ENCODE data around the gene KRT15. TPM values are rescaled to one million over a fixed set of nuclear protein-coding genes. Genes with fewer than 3 reads are reported as not detected.

Gene KRT15
- total and polyA plus RNA-seq, 7 donors = 0.08 to 0.56 (median 0.18) TPM; not detected in 3

DNA sequence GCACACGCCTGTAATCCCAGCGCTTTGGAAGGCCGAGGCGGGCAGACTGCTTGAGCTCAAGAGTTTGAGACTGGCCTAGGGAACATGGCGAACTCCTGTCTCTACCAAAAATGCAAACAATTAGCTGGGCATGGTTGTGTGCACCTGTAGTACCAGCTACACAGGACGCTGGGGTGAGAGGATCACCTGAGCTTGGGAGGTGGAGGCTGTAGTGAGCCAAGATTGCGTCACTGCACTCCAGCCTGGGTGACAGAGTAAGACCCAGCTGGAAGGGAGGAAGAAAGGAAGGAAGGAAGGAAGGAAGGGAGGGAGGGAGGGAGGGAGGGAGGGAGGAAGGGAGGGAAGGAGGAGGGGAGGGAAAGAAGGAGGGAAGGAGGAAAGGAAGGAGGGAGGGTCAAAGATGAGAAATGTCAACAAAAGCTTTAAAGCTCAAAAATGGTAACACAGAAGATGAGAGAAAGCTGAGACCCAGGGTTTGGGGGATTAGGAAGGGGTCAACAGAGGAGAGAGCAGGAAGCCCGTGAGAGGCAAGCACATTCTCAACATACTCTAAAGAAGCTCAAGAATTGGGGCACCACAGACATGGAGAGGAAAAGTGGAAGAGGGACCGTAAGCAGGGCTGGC, 14.4 kb upstream of the KRT15 start:
- no peak for ATAC-seq
- WGBS, 3 donors = 73 to 77% (median 74%) methylated on average over 8 to 9 of the region's 9 CpGs
- peaks cover 3% of the 10 kb centered on the region for H3K4me1 ChIP-seq

DNA sequence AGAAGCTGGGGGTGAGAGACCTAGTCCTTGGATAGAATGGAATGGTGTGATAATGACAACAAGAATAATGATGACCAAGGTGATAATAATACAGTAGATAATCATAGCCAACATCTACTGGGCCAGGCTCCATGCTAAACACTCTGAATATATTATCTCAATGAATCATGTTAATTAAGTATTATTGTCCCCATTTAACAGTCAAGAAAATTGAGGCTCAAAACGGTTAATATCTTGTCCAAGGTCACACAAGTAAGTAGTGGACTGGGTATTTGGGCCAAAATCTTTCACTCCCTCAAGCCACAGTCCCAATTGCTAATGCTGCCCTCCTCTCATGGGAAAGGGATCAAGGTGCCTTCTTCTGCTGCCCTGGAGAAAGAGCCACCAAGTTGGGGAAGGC, 13.3 kb upstream of the KRT15 start:
- WGBS, 3 donors = 41 to 74% (median 49%) methylated on average over 1 of the region's 1 CpG
- Histone ChIP-seq H3K4me3 (no peak overlapping the region), H3K36me3 (ENCODE audit: insufficient read depth in 1 of 2, low read depth in 1 of 2) (no peaks in the 10 kb centered on the region), H3K27me3 (ENCODE audit: insufficient read depth in 3 of 3, low read length in 2 of 3) (peaks cover 0 to 52% (median 21%) of the 10 kb centered on the region in 3 donors), H3K27ac (no peak overlapping the region), H3K4me1 (peaks cover 4% of the 10 kb centered on the region), H3K9me3 (no peaks in the 10 kb centered on the region)
- ATAC-seq (no peak), DNase-seq (no peak)
- TF ChIP-seq, protein P1, sequence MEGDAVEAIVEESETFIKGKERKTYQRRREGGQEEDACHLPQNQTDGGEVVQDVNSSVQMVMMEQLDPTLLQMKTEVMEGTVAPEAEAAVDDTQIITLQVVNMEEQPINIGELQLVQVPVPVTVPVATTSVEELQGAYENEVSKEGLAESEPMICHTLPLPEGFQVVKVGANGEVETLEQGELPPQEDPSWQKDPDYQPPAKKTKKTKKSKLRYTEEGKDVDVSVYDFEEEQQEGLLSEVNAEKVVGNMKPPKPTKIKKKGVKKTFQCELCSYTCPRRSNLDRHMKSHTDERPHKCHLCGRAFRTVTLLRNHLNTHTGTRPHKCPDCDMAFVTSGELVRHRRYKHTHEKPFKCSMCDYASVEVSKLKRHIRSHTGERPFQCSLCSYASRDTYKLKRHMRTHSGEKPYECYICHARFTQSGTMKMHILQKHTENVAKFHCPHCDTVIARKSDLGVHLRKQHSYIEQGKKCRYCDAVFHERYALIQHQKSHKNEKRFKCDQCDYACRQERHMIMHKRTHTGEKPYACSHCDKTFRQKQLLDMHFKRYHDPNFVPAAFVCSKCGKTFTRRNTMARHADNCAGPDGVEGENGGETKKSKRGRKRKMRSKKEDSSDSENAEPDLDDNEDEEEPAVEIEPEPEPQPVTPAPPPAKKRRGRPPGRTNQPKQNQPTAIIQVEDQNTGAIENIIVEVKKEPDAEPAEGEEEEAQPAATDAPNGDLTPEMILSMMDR (IDR thresholded peaks at IDR 0.05) = no peak
- intact Hi-C loops (cut with DNase I) = no loop called here

More for the DNA sequence above, 14.4 kb upstream of the KRT15 start:
- no peaks in the 10 kb centered on the region for H3K36me3 ChIP-seq (ENCODE audit: insufficient read depth in 1 of 2, low read depth in 1 of 2)
- TF ChIP-seq, protein P1 (IDR thresholded peaks at IDR 0.05) = no peak
- H3K4me3 ChIP-seq = no peak overlapping the region
- no peak for DNase-seq
- H3K27ac ChIP-seq = no peak overlapping the region
- H3K9me3 ChIP-seq = no peaks in the 10 kb centered on the region
- peaks cover 0 to 44% (median 13%) of the 10 kb centered on the region in 3 donors for H3K27me3 ChIP-seq (ENCODE audit: insufficient read depth in 3 of 3, low read length in 2 of 3)
- intact Hi-C loops (cut with DNase I) = no loop called here

DNA sequence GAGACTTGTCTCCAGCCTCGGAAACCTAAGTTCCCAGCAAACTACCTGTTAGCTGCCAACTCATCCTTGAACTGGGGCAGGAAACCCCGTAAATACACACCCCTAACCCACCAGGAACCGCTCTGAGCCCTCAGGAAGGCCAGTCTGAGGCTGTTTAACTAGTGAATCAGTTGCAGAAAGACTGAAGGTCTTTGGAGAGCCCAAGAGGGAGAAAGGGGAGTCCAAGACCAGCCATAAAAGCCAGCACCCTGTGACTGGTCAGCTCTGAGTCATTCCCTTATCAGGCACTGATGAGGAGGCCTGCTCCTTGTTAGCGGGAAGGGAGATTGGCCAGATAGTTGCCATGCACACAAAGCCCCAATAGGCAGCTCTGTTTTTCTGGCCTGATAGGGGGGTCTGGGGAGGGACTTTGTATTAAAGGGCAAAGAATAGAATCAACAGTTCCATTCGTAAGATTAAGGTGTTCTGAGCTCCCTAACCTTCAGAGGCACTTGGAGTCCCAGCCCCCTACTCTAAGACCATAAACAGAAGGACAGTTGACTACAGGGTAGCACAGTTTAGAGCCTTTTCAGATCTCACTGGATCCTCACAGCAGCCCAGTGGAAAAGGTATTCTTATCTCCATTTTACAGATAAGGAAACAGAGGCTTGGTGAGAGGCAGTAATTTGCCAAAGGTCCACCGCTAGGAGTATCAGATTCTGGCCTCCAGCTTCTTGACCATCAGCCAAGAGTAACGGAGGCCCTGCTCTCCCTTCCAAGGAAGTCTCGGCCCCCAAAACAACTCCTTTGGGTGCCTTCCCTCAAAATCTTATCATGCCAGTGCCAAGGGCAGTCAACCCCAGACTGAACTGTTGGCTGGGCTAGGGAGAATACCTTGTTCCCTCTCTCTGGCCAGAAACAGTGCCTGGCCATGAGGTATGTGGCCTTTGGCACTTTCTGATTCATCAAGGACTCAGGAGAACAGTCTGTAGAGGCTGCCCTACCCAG, 11.7 kb upstream of the KRT15 start:
- Histone ChIP-seq H3K4me3 (no peak overlapping the region), H3K27me3 (ENCODE audit: insufficient read depth in 3 of 3, low read length in 2 of 3) (peaks cover 0 to 60% (median 24%) of the 10 kb centered on the region in 3 donors), H3K27ac (no peak overlapping the region), H3K9me3 (no peaks in the 10 kb centered on the region), H3K36me3 (ENCODE audit: insufficient read depth in 1 of 2, low read depth in 1 of 2) (no peaks in the 10 kb centered on the region), H3K4me1 (peaks cover 4% of the 10 kb centered on the region)
- 70 to 77% (median 70%) methylated on average over 8 of the region's 8 CpGs for WGBS, 3 donors
- ATAC-seq (no peak), DNase-seq (no peak)
- intact Hi-C loops (cut with DNase I) = no loop called here
- TF ChIP-seq, protein P1 (IDR thresholded peaks at IDR 0.05) = no peak

DNA sequence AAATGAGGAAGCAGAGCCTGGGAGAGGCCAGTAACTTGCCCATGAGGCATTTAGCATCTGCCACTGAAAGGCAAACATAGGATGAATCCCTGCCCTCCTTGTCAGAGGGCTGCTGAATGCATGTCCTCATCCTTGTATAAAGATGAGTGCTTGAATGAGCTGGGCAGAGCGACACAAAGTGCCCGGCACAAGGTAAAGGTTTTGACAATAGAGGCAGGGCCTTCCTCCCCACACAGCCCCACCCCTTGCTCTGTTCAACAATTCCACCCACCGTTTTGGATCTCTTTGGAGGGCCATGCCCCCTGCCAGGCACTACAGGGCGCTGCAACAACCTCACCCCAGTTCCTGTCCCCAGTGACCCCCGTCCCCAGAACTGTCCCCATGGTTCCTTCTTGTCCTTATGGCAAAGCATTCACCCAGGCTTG, 10.8 kb upstream of the KRT15 start:
- no peaks in the 10 kb centered on the region for H3K9me3 ChIP-seq
- no peak overlapping the region for H3K27ac ChIP-seq
- H3K4me3 ChIP-seq = no peak overlapping the region
- intact Hi-C loops (cut with DNase I) = no loop called here
- 53 to 74% (median 66%) methylated on average over 5 of the region's 5 CpGs for WGBS, 3 donors
- H3K4me1 ChIP-seq = peaks cover 4% of the 10 kb centered on the region
- TF ChIP-seq, protein P1 (IDR thresholded peaks at IDR 0.05) = no peak
- H3K36me3 ChIP-seq (ENCODE audit: insufficient read depth in 1 of 2, low read depth in 1 of 2) = no peaks in the 10 kb centered on the region
- H3K27me3 ChIP-seq (ENCODE audit: insufficient read depth in 3 of 3, low read length in 2 of 3) = peaks cover 0 to 59% (median 26%) of the 10 kb centered on the region in 3 donors
- no peak for DNase-seq
- ATAC-seq = no peak

Data from psoas muscle (tissue), 8 donors.